Measurements from ENCODE around the gene CYP1B1.

DNA sequence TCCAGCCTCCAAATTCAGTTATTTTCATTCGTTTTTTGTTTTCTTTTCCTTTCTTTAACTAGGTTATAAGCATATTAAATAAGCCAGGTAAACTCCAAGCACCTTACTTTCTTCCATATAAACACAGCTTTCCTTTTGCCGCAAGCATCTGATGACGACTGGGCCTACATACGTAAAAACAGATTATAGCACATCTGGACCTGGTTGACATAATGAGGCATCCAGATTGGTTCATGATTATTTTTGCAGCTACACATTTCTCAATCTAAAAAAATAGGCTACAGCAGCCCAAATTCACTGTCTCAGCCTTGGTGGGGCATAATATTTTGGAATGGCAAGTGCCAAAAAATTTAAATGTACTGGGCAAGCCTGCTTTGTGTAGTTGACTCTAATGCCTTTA is 7.7 kb downstream of the CYP1B1 start:
- TF ChIP-seq, protein P1, sequence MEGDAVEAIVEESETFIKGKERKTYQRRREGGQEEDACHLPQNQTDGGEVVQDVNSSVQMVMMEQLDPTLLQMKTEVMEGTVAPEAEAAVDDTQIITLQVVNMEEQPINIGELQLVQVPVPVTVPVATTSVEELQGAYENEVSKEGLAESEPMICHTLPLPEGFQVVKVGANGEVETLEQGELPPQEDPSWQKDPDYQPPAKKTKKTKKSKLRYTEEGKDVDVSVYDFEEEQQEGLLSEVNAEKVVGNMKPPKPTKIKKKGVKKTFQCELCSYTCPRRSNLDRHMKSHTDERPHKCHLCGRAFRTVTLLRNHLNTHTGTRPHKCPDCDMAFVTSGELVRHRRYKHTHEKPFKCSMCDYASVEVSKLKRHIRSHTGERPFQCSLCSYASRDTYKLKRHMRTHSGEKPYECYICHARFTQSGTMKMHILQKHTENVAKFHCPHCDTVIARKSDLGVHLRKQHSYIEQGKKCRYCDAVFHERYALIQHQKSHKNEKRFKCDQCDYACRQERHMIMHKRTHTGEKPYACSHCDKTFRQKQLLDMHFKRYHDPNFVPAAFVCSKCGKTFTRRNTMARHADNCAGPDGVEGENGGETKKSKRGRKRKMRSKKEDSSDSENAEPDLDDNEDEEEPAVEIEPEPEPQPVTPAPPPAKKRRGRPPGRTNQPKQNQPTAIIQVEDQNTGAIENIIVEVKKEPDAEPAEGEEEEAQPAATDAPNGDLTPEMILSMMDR (IDR thresholded peaks at IDR 0.05): no peak
- no peak for TF ChIP-seq EP300 (IDR thresholded peaks at IDR 0.05)
- TF ChIP-seq POLR2A (IDR thresholded peaks at IDR 0.05): no peak

All from ovary (tissue), 3 donors.